Hepatocyte (in vitro differentiated cells): ENCODE measurements around the gene ZNF674. TPM values are rescaled to one million over a fixed set of nuclear protein-coding genes. Genes with fewer than 3 reads are reported as not detected.

Experiments used
- DNase-seq: peaks from one replicate; pipeline ENCODE4 v3.0.0-alpha.2; 2016; ENCODE audit warnings: low spot score
- H2AFZ ChIP-seq: fragments of 200-600 bp; sonication (generic); 2 replicates; pipeline ENCODE4 v1.6.0; 2016; ENCODE audit warnings: antibody characterized with exemption, mild to moderate bottlenecking
- H3K27ac ChIP-seq: fragments of 200-600 bp; sonication (generic); 2 replicates; pipeline ENCODE4 v1.5.1; 2016; ENCODE audit warnings: mild to moderate bottlenecking
- H3K27me3 ChIP-seq: fragments of 200-600 bp; sonication (generic); 2 replicates; pipeline ENCODE4 v1.6.1; 2016
- H3K36me3 ChIP-seq: fragments of 200-600 bp; sonication (generic); replicated peaks from 2 replicates; pipeline ENCODE4 v1.5.1; 2016; ENCODE audit warnings: low read depth; ENCODE audit not compliant: insufficient read depth
- H3K4me1 ChIP-seq: fragments of 200-600 bp; sonication (generic); 2 replicates; pipeline ENCODE4 v1.5.1; 2016; ENCODE audit warnings: mild to moderate bottlenecking, moderate library complexity; ENCODE audit not compliant: insufficient read depth
- H3K4me2 ChIP-seq: fragments of 200-600 bp; sonication (generic); 2 replicates; pipeline ENCODE4 v1.6.0; 2016
- H3K4me3 ChIP-seq: fragments of 200-600 bp; sonication (generic); 2 replicates; pipeline ENCODE4 v1.5.1; 2016; ENCODE audit warnings: mild to moderate bottlenecking
- H3K79me2 ChIP-seq: fragments of 200-600 bp; sonication (generic); 2 replicates; pipeline ENCODE4 v1.6.0; 2017; ENCODE audit warnings: mild to moderate bottlenecking
- H3K9me2 ChIP-seq: fragments of 200-600 bp; sonication (generic); replicated peaks from 2 replicates; pipeline ENCODE4 v1.6.0; 2017; ENCODE audit warnings: mild to moderate bottlenecking; ENCODE audit not compliant: insufficient read depth
- H3K9me3 ChIP-seq: fragments of 200-600 bp; sonication (generic); 2 replicates; pipeline ENCODE4 v1.5.1; 2016; ENCODE audit warnings: low read depth, mild to moderate bottlenecking
- H4K20me1 ChIP-seq: fragments of 200-600 bp; sonication (generic); 2 replicates; pipeline ENCODE4 v1.6.0; 2016; ENCODE audit warnings: mild to moderate bottlenecking; ENCODE audit not compliant: insufficient read depth, poor library complexity, severe bottlenecking
- CTCF ChIP-seq: fragments of 200-600 bp; sonication (generic); IDR thresholded peaks from 2 replicates; pipeline ENCODE4 v1.5.1; 2016; ENCODE audit warnings: antibody characterized with exemption, mild to moderate bottlenecking; ENCODE audit not compliant: poor library complexity
- EZH2 ChIP-seq: fragments of 200-600 bp; sonication (generic); IDR thresholded peaks from 2 replicates; pipeline ENCODE4 v1.6.1; 2016; ENCODE audit warnings: antibody characterized with exemption, mild to moderate bottlenecking, borderline replicate concordance
- EZH2phosphoT487 ChIP-seq: fragments of 200-600 bp; sonication (generic); IDR thresholded peaks from one replicate; pipeline ENCODE4 v1.6.1; 2018; ENCODE audit warnings: antibody characterized with exemption, mild to moderate bottlenecking, low read depth, moderate library complexity; ENCODE audit not compliant: unreplicated experiment, severe bottlenecking
- WGBS: methylation state at CpG from one replicate; pipeline ENCODE4 v1.1.6; 2016; ENCODE audit warnings: low lambda C conversion rate; ENCODE audit errors: missing lambda C conversion rate; 5-methylcytosine and 5-hydroxymethylcytosine counted together
- polyA plus RNA-seq: library from polyadenylated mRNA; unstranded; fragments of >200 nt; fragmentation: Nextera tagmentation; extraction: Ambion mirVana; gene quantifications from 2 replicates; pipeline ENCODE4 v1.2.1, GENCODE V29; 2016
- total RNA-seq: library from RNA; depleted of rRNA; stranded (reverse); fragments of >200 nt; gene quantifications from 2 replicates; pipeline ENCODE4 v1.2.3, GENCODE V29; 2014

The ZNF674 gene
- total and polyA plus RNA-seq, 2 experiments from 2014 or later = 2.2 to 4.8 TPM

- H3K27ac ChIP-seq = no peak overlapping the region
- no peak for DNase-seq
- TF ChIP-seq EZH2phosphoT487 (no peak), EZH2 (no peak), CTCF (no peak)
- no peak overlapping the region for H2AFZ ChIP-seq
- H3K4me3 ChIP-seq = no peak overlapping the region
- H3K79me2 ChIP-seq = no peaks in the 10 kb centered on the region
- no peaks in the 10 kb centered on the region for H3K9me3 ChIP-seq
- WGBS = 52% methylated on average over 3 of the region's 3 CpGs
- H3K36me3 ChIP-seq = no peaks in the 10 kb centered on the region
- no peaks in the 10 kb centered on the region for H3K4me1 ChIP-seq
- no peaks in the 10 kb centered on the region for H4K20me1 ChIP-seq
- H3K9me2 ChIP-seq = no peaks in the 10 kb centered on the region
- H3K4me2 ChIP-seq = peak overlapping the region; percentile 91
- H3K27me3 ChIP-seq = peaks cover 3% of the 10 kb centered on the region
Measured at GRCh38 chrX:46576458-46576857, 31.2 kb upstream of the ZNF674 start.

GRCh38 chrX:46575991-46576392 lies 30.8 kb upstream of the ZNF674 start:
- H3K4me3 ChIP-seq = no peak overlapping the region
- H3K9me2 ChIP-seq = no peaks in the 10 kb centered on the region
- TF ChIP-seq CTCF = no peak
- TF ChIP-seq EZH2phosphoT487 = no peak
- no peak for TF ChIP-seq EZH2
- H3K4me2 ChIP-seq = peak overlapping the region; percentile 91
- no peak overlapping the region for H2AFZ ChIP-seq
- DNase-seq = no peak
- H4K20me1 ChIP-seq = no peaks in the 10 kb centered on the region
- 25% methylated on average over 5 of the region's 6 CpGs for WGBS
- no peak overlapping the region for H3K27ac ChIP-seq
- H3K4me1 ChIP-seq = no peaks in the 10 kb centered on the region
- peaks cover 3% of the 10 kb centered on the region for H3K27me3 ChIP-seq
- H3K79me2 ChIP-seq = no peaks in the 10 kb centered on the region
- no peaks in the 10 kb centered on the region for H3K36me3 ChIP-seq
- no peaks in the 10 kb centered on the region for H3K9me3 ChIP-seq

- Histone ChIP-seq H3K9me3 (no peaks in the 10 kb centered on the region), H3K4me3 (no peak overlapping the region), H4K20me1 (no peaks in the 10 kb centered on the region), H3K4me1 (no peaks in the 10 kb centered on the region), H3K9me2 (no peaks in the 10 kb centered on the region), H3K36me3 (no peaks in the 10 kb centered on the region), H3K27ac (no peak overlapping the region), H3K4me2 (peak overlapping the region; percentile 91), H3K79me2 (no peaks in the 10 kb centered on the region), H3K27me3 (peaks cover 3% of the 10 kb centered on the region), H2AFZ (no peak overlapping the region)
- TF ChIP-seq CTCF (no peak), EZH2phosphoT487 (no peak), EZH2 (no peak)
- no peak for DNase-seq
- 45% methylated on average over 6 of the region's 6 CpGs for WGBS
Measured at GRCh38 chrX:46575586-46575985, 30.4 kb upstream of the ZNF674 start.
